WTC11 (cell line): Measurements from ENCODE around the gene EPHA4. TPM values are rescaled to one million over a fixed set of nuclear protein-coding genes. Genes with fewer than 3 reads are reported as not detected.

Experiments used
- ATAC-seq: fragments of 200-7000 bp; cut with Tn5 transposase; 2 replicates; pipeline ENCODE4 v1.10.0; 2021; ENCODE audit warnings: mild to moderate bottlenecking, moderate library complexity
- CTCF ChIA-PET: fragments of 300-600 bp; sonication (Branson Sonifier 250); formaldehyde crosslinking; loops from one replicate; lab custom pipeline; 2021; ENCODE audit warnings: antibody characterized with exemption; lab: Charles Lee
- POLR2A ChIA-PET: fragments of 350-600 bp; sonication (Branson Sonifier 250); formaldehyde crosslinking; loops from one replicate; lab custom pipeline; 2021; ENCODE audit warnings: antibody characterized with exemption; lab: Charles Lee
- DNase-seq: peaks from one replicate; pipeline ENCODE4 v3.0.0; 2021; ENCODE audit warnings: low spot score
- H3K27ac Mint-ChIP-seq: 2 replicates; pipeline ENCODE4 v1.8.0; 2021; ENCODE audit warnings: mixed read lengths
- H3K27me3 Mint-ChIP-seq: 2 replicates; pipeline ENCODE4 v1.8.0; 2021; ENCODE audit warnings: low read depth, mild to moderate bottlenecking, moderate library complexity, mixed read lengths
- H3K36me3 Mint-ChIP-seq: 2 replicates; pipeline ENCODE4 v1.8.0; 2021; ENCODE audit warnings: mixed read lengths
- H3K4me1 Mint-ChIP-seq: 2 replicates; pipeline ENCODE4 v1.8.0; 2022; ENCODE audit warnings: mixed read lengths
- H3K4me3 Mint-ChIP-seq: 2 replicates; pipeline ENCODE4 v1.8.0; 2021; ENCODE audit warnings: mild to moderate bottlenecking, moderate library complexity, mixed read lengths
- H3K9me3 Mint-ChIP-seq: 2 replicates; pipeline ENCODE4 v1.8.0; 2021; ENCODE audit warnings: mixed read lengths
- CBFB ChIP-seq: sonication (generic); formaldehyde crosslinking; IDR thresholded peaks from 2 replicates; pipeline ENCODE4 v1.8.1; 2022; ENCODE audit warnings: mild to moderate bottlenecking, low read depth, missing genetic modification reagents
- CREM ChIP-seq: sonication (generic); formaldehyde crosslinking; IDR thresholded peaks from 2 replicates; pipeline ENCODE4 v1.8.1; 2022; ENCODE audit warnings: mild to moderate bottlenecking, missing genetic modification reagents, moderate library complexity
- HMGA2 ChIP-seq: fragments of 250-450 bp; sonication (Bioruptor Pico); IDR thresholded peaks from 2 replicates; pipeline ENCODE4 v1.4.0; 2021; ENCODE audit warnings: mild to moderate bottlenecking, moderate library complexity
- MYBL2 ChIP-seq: sonication (generic); formaldehyde crosslinking; IDR thresholded peaks from 2 replicates; pipeline ENCODE4 v1.8.1; 2023; ENCODE audit warnings: mild to moderate bottlenecking, moderate library complexity, missing genetic modification reagents
- NFATC4 ChIP-seq: fragments of 250-450 bp; sonication (Bioruptor Pico); IDR thresholded peaks from 2 replicates; pipeline ENCODE4 v1.9.0; 2021; ENCODE audit warnings: mild to moderate bottlenecking
- RORB ChIP-seq: fragments of 250-450 bp; sonication (Bioruptor Pico); IDR thresholded peaks from 2 replicates; pipeline ENCODE4 v1.9.0; 2021; ENCODE audit warnings: mild to moderate bottlenecking
- SOX15 ChIP-seq: fragments of 250-450 bp; sonication (Bioruptor Pico); IDR thresholded peaks from 2 replicates; pipeline ENCODE4 v1.9.0; 2021; ENCODE audit warnings: mild to moderate bottlenecking
- TEAD1 ChIP-seq: sonication (generic); formaldehyde crosslinking; IDR thresholded peaks from 2 replicates; pipeline ENCODE4 v1.8.0; 2022; ENCODE audit warnings: mild to moderate bottlenecking, missing genetic modification reagents
- TP53 ChIP-seq: sonication (generic); formaldehyde crosslinking; IDR thresholded peaks from 2 replicates; pipeline ENCODE4 v1.8.1; 2023; ENCODE audit warnings: mild to moderate bottlenecking, missing genetic modification reagents
- ZBTB21 ChIP-seq: sonication (generic); formaldehyde crosslinking; IDR thresholded peaks from 2 replicates; pipeline ENCODE4 v1.8.1; 2023; ENCODE audit warnings: mild to moderate bottlenecking, missing genetic modification reagents, borderline replicate concordance
- ZNF219 ChIP-seq: sonication (generic); formaldehyde crosslinking; IDR thresholded peaks from 2 replicates; pipeline ENCODE4 v1.8.0; 2023; ENCODE audit warnings: missing genetic modification reagents, mild to moderate bottlenecking, borderline replicate concordance
- total RNA-seq: library from RNA; stranded (reverse); gene quantifications from 3 replicates; pipeline ENCODE4 v1.2.3, GENCODE V29; 2021
- TF ChIP-seq, protein P1 (sequence below): fragments of 250-450 bp; sonication (Bioruptor Pico); IDR thresholded peaks from 2 replicates; pipeline ENCODE4 v2.1.2; 2022; ENCODE audit warnings: mild to moderate bottlenecking, moderate library complexity
- TF ChIP-seq, protein P2 (sequence below): sonication (generic); formaldehyde crosslinking; IDR thresholded peaks from 2 replicates; pipeline ENCODE4 v1.8.1; 2023; ENCODE audit warnings: mild to moderate bottlenecking, missing genetic modification reagents
- TF ChIP-seq, protein P3 (sequence below): sonication (generic); formaldehyde crosslinking; IDR thresholded peaks from 2 replicates; pipeline ENCODE4 v1.8.1; 2022; ENCODE audit warnings: missing genetic modification reagents, borderline replicate concordance
- TF ChIP-seq, protein P4 (sequence below): sonication (generic); formaldehyde crosslinking; IDR thresholded peaks from 2 replicates; pipeline ENCODE4 v1.8.1; 2022; ENCODE audit warnings: low read depth, missing genetic modification reagents, borderline replicate concordance
- TF ChIP-seq, protein P5 (sequence below): fragments of 250-450 bp; sonication (Bioruptor Pico); conservative IDR thresholded peaks from 2 replicates; pipeline ENCODE4 v1.9.0; 2021; ENCODE audit warnings: mild to moderate bottlenecking
- TF ChIP-seq, protein P6 (sequence below): sonication (generic); formaldehyde crosslinking; IDR thresholded peaks from 2 replicates; pipeline ENCODE4 v1.8.1; 2023; ENCODE audit warnings: mild to moderate bottlenecking, moderate library complexity, missing genetic modification reagents
- TF ChIP-seq, protein P7 (sequence below): fragments of 250-450 bp; sonication (Bioruptor Pico); IDR thresholded peaks from 2 replicates; pipeline ENCODE4 v1.8.0; 2021; ENCODE audit warnings: mild to moderate bottlenecking
- TF ChIP-seq, protein P8 (sequence below): sonication (generic); formaldehyde crosslinking; IDR thresholded peaks from 2 replicates; pipeline ENCODE4 v1.8.1; 2022; ENCODE audit warnings: low read depth, mild to moderate bottlenecking, moderate library complexity, missing genetic modification reagents, borderline replicate concordance

Gene EPHA4
- total RNA-seq, 1 experiment from 2014 or later: 11.0 TPM

DNA sequence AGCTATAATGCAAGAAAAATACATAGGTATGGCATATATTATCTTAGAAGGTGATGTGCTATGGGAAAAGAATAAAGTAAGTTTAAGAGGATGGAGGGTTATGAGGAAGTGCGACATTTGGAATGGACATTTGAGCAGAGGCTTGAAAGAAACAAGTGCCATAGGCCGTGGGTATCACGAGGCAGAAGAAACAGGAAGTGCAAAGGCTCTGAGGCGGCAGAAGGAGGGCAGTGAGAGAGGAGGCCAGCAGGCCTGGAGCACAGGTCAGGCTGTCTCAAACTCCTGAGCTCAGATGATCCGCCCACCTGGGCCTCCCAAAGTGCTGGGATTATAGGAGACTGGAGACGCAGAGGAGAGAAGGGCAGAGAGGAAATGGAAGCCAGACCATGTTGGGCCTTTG, 40.7 kb upstream of the EPHA4 start (continued):
- TF ChIP-seq, protein P1, sequence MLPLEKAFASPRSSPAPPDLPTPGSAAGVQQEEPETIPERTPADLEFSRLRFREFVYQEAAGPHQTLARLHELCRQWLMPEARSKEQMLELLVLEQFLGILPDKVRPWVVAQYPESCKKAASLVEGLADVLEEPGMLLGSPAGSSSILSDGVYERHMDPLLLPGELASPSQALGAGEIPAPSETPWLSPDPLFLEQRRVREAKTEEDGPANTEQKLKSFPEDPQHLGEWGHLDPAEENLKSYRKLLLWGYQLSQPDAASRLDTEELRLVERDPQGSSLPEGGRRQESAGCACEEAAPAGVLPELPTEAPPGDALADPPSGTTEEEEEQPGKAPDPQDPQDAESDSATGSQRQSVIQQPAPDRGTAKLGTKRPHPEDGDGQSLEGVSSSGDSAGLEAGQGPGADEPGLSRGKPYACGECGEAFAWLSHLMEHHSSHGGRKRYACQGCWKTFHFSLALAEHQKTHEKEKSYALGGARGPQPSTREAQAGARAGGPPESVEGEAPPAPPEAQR (CRISPR knock-in tag): no peak
- TF ChIP-seq HMGA2 (CRISPR knock-in tag) (no peak), TP53 (no peak), ZNF219 (CRISPR knock-in tag) (no peak), TEAD1 (CRISPR knock-in tag) (no peak)
- TF ChIP-seq, protein P2, sequence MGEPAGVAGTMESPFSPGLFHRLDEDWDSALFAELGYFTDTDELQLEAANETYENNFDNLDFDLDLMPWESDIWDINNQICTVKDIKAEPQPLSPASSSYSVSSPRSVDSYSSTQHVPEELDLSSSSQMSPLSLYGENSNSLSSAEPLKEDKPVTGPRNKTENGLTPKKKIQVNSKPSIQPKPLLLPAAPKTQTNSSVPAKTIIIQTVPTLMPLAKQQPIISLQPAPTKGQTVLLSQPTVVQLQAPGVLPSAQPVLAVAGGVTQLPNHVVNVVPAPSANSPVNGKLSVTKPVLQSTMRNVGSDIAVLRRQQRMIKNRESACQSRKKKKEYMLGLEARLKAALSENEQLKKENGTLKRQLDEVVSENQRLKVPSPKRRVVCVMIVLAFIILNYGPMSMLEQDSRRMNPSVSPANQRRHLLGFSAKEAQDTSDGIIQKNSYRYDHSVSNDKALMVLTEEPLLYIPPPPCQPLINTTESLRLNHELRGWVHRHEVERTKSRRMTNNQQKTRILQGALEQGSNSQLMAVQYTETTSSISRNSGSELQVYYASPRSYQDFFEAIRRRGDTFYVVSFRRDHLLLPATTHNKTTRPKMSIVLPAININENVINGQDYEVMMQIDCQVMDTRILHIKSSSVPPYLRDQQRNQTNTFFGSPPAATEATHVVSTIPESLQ (CRISPR knock-in tag): no peak

DNA sequence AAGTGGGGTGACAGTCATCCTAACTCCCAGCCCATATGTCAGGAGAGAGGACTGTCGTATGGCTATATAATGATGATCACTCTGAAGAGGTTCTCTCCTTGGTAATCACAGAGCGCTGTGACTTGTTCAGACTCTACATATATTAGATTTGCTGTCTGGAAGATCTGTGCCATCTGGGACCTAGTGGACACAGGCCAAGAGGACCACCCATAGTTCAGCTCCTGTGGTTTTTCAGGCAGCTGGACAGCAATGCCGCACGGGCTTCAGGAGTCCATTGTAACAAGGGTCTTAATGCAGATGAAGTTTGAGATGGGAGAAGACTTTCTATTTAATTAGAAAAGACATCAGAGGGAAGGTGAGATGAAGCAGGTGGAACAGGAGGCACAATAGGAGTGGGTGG, 40.1 kb upstream of the EPHA4 start:
- ATAC-seq: no peak
- Mint-ChIP-seq H3K36me3 (no peaks in the 10 kb centered on the region), H3K9me3 (no peaks in the 10 kb centered on the region), H3K4me1 (peaks cover 10% of the 10 kb centered on the region), H3K27me3 (no peaks in the 10 kb centered on the region), H3K27ac (no peak overlapping the region), H3K4me3 (no peak overlapping the region)
- POLR2A ChIA-PET: no interaction called here
- TF ChIP-seq, protein P3, sequence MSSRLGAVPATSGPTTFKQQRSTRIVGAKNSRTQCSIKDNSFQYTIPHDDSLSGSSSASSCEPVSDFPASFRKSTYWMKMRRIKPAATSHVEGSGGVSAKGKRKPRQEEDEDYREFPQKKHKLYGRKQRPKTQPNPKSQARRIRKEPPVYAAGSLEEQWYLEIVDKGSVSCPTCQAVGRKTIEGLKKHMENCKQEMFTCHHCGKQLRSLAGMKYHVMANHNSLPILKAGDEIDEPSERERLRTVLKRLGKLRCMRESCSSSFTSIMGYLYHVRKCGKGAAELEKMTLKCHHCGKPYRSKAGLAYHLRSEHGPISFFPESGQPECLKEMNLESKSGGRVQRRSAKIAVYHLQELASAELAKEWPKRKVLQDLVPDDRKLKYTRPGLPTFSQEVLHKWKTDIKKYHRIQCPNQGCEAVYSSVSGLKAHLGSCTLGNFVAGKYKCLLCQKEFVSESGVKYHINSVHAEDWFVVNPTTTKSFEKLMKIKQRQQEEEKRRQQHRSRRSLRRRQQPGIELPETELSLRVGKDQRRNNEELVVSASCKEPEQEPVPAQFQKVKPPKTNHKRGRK: no peak
- TF ChIP-seq, protein P4, sequence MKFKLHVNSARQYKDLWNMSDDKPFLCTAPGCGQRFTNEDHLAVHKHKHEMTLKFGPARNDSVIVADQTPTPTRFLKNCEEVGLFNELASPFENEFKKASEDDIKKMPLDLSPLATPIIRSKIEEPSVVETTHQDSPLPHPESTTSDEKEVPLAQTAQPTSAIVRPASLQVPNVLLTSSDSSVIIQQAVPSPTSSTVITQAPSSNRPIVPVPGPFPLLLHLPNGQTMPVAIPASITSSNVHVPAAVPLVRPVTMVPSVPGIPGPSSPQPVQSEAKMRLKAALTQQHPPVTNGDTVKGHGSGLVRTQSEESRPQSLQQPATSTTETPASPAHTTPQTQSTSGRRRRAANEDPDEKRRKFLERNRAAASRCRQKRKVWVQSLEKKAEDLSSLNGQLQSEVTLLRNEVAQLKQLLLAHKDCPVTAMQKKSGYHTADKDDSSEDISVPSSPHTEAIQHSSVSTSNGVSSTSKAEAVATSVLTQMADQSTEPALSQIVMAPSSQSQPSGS (CRISPR knock-in tag): no peak
- no peak for TF ChIP-seq RORB (CRISPR knock-in tag)
- TF ChIP-seq CREM: no peak
- no peak for TF ChIP-seq CBFB (CRISPR knock-in tag)
- no peak for TF ChIP-seq TP53
- no peak for TF ChIP-seq SOX15
- no peak for TF ChIP-seq ZNF219 (CRISPR knock-in tag)
- TF ChIP-seq, protein P5, sequence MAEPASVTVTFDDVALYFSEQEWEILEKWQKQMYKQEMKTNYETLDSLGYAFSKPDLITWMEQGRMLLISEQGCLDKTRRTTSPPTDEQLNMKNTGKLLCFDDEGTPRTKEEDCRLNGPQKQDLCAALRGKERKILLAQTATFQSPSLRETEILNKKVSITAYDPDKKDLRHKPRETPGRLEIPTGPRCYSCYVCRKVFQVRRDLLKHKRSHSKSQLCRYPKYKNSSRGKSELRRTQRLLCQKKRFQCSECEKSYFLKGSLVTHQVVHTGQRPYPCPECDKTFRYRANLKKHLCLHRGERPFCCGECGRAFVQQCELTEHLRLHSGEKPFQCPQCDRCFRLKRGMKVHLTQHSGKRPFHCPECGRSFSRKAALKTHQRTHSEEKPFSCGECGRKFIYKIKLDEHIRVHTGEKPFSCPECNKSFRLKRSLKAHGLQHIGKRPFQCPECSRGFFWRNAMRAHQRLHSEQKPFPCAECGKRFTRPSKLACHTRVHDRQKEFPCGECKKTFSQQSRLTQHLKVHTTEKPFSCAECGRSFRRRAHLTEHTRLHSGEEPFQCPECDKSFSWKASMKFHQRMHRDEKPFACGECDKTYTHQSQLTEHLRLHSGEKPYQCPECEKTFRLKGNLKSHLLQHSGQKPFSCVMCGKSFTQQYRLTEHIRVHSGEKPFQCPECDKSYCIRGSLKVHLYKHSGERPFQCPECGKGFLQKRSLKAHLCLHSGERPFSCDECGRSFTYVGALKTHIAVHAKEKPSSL (CRISPR knock-in tag): no peak
- no peak for TF ChIP-seq ZBTB21 (CRISPR knock-in tag)
- no peak for DNase-seq
- CTCF ChIA-PET: no interaction called here

DNA sequence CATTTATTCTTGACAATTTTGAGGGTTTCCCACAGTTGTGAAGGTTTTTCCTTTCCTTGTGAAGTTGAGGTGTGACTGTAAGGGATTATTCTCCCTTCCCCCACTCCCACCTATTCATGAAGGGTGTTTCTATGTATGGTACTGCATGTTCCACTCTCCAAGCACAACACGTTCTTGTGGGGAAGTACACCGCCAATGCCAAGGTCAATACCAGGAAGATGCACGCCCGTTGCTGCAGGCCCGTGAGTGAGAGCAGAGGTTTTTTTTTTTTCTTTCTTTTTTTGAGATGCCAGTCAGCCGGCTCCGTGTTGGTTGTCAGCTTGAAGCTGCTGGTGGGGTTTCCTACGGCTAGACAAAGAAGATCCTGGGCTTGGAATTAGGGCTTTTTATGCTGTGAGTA, 38.6 kb upstream of the EPHA4 start:
- DNase-seq: no peak
- no peak overlapping the region for H3K27ac Mint-ChIP-seq
- TF ChIP-seq, protein P6, sequence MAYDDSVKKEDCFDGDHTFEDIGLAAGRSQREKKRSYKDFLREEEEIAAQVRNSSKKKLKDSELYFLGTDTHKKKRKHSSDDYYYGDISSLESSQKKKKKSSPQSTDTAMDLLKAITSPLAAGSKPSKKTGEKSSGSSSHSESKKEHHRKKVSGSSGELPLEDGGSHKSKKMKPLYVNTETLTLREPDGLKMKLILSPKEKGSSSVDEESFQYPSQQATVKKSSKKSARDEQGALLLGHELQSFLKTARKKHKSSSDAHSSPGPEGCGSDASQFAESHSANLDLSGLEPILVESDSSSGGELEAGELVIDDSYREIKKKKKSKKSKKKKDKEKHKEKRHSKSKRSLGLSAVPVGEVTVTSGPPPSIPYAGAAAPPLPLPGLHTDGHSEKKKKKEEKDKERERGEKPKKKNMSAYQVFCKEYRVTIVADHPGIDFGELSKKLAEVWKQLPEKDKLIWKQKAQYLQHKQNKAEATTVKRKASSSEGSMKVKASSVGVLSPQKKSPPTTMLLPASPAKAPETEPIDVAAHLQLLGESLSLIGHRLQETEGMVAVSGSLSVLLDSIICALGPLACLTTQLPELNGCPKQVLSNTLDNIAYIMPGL (CRISPR knock-in tag): no peak
- no peak for TF ChIP-seq TP53
- TF ChIP-seq NFATC4 (CRISPR knock-in tag): no peak
- TF ChIP-seq, protein P7, sequence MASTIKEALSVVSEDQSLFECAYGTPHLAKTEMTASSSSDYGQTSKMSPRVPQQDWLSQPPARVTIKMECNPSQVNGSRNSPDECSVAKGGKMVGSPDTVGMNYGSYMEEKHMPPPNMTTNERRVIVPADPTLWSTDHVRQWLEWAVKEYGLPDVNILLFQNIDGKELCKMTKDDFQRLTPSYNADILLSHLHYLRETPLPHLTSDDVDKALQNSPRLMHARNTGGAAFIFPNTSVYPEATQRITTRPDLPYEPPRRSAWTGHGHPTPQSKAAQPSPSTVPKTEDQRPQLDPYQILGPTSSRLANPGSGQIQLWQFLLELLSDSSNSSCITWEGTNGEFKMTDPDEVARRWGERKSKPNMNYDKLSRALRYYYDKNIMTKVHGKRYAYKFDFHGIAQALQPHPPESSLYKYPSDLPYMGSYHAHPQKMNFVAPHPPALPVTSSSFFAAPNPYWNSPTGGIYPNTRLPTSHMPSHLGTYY (CRISPR knock-in tag): no peak
- no peak for TF ChIP-seq MYBL2 (CRISPR knock-in tag)
- TF ChIP-seq, protein P8, sequence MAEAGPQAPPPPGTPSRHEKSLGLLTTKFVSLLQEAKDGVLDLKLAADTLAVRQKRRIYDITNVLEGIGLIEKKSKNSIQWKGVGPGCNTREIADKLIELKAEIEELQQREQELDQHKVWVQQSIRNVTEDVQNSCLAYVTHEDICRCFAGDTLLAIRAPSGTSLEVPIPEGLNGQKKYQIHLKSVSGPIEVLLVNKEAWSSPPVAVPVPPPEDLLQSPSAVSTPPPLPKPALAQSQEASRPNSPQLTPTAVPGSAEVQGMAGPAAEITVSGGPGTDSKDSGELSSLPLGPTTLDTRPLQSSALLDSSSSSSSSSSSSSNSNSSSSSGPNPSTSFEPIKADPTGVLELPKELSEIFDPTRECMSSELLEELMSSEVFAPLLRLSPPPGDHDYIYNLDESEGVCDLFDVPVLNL (CRISPR knock-in tag): no peak
- TF ChIP-seq TEAD1 (CRISPR knock-in tag): no peak
- TF ChIP-seq, all 79 proteins: peak for 0
- ATAC-seq: no peak
- POLR2A ChIA-PET: no interaction called here
- Mint-ChIP-seq H3K4me1 (peaks cover 19% of the 10 kb centered on the region), H3K36me3 (no peaks in the 10 kb centered on the region), H3K9me3 (no peaks in the 10 kb centered on the region), H3K27me3 (no peaks in the 10 kb centered on the region), H3K4me3 (no peak overlapping the region)
- CTCF ChIA-PET: no interaction called here
